Activated CD8-positive, alpha-beta T cell treated with anti-CD3 and anti-CD28 coated beads for 36 hours (primary cell): ENCODE data around the gene SEC62. TPM values are rescaled to one million over a fixed set of nuclear protein-coding genes. Genes with fewer than 3 reads are reported as not detected.
A peak's percentile ranks its signal among the peaks of the same experiment; 100 is the strongest.

Source experiments
- ATAC-seq: fragments of 200-7000 bp; cut with Tn5 transposase; one replicate; pipeline ENCODE4 v1.10.0; 2021; ENCODE audit warnings: mild to moderate bottlenecking, moderate library complexity
- CTCF ChIA-PET: fragments of 350-600 bp; sonication (Branson Sonifier 250); formaldehyde crosslinking; loops from one replicate; lab custom pipeline; 2021; ENCODE audit warnings: antibody characterized with exemption; lab: Charles Lee
- POLR2A ChIA-PET: fragments of 350-600 bp; sonication (Branson Sonifier 250); formaldehyde crosslinking; loops from one replicate; lab custom pipeline; 2021; ENCODE audit warnings: antibody characterized with exemption; lab: Charles Lee
- DNase-seq: peaks from one replicate; pipeline ENCODE4 v3.0.0-alpha.2; 2020
- H3K27ac Mint-ChIP-seq: one replicate; pipeline ENCODE4 v1.8.0; 2021; ENCODE audit warnings: mild to moderate bottlenecking, mixed read lengths
- H3K27me3 Mint-ChIP-seq: one replicate; pipeline ENCODE4 v1.8.0; 2021; ENCODE audit warnings: mixed read lengths
- H3K36me3 Mint-ChIP-seq: one replicate; pipeline ENCODE4 v1.8.0; 2021; ENCODE audit warnings: low read depth, mixed read lengths
- H3K4me1 Mint-ChIP-seq: one replicate; pipeline ENCODE4 v1.8.0; 2021; ENCODE audit warnings: low read depth, mixed read lengths
- H3K4me3 Mint-ChIP-seq: one replicate; pipeline ENCODE4 v1.8.0; 2021; ENCODE audit warnings: mild to moderate bottlenecking, moderate library complexity, mixed read lengths
- H3K9me3 Mint-ChIP-seq: one replicate; pipeline ENCODE4 v1.8.0; 2021; ENCODE audit warnings: mixed read lengths
- intact Hi-C: fragments of 100-400 bp; cut with micrococcal nuclease; formaldehyde crosslinking; loops from one replicate; pipeline ENCODE4 v1.10.0; 2022
- total RNA-seq, 2 experiments: library from RNA; stranded (reverse); gene quantifications; one replicate each; pipeline ENCODE4 v1.2.3, GENCODE V29; 2021
- TF ChIP-seq, protein P1 (sequence below): fragments of 200-600 bp; IDR thresholded peaks from one replicate; pipeline ENCODE4 v1.8.0; 2022; ENCODE audit warnings: antibody characterized with exemption, mild to moderate bottlenecking

Gene SEC62
- total RNA-seq, 2 experiments from 2014 or later, result 52.5 to 60.2 TPM

DNA sequence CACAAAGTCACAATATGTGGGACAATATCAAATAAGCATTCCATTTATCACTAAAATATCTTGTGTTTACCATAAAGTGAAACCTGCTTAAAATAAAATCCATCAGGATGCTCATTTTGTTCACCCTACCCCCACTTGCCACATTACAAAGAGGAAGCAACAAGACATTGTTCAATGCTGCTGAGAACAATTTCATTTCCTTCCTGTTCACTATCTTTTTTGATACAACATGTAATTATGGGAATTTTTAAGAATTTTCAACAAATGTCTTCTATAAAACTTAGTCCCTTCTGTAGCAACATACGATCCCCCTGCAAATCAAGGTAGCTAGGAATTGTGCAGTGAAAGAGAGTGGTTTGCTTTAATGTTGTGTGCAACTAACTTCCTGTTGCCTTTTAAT, 36.3 kb downstream of the SEC62 start:
- Mint-ChIP-seq H3K27me3 (no peaks in the 10 kb centered on the region), H3K4me1 (peaks cover 43% of the 10 kb centered on the region), H3K9me3 (no peaks in the 10 kb centered on the region), H3K27ac (no peak overlapping the region), H3K4me3 (no peak overlapping the region), H3K36me3 (peaks cover 13% of the 10 kb centered on the region)
- intact Hi-C loops, result no loop called here
- ChIA-PET CTCF (no interaction called here), POLR2A (interaction anchor here (0.9 kb wide), 1 partner anchor 14 kb away, joined by 3 read pairs; no protein-coding TSS in a partner anchor)
- DNase-seq (no peak), ATAC-seq (no peak)
- TF ChIP-seq, protein P1, sequence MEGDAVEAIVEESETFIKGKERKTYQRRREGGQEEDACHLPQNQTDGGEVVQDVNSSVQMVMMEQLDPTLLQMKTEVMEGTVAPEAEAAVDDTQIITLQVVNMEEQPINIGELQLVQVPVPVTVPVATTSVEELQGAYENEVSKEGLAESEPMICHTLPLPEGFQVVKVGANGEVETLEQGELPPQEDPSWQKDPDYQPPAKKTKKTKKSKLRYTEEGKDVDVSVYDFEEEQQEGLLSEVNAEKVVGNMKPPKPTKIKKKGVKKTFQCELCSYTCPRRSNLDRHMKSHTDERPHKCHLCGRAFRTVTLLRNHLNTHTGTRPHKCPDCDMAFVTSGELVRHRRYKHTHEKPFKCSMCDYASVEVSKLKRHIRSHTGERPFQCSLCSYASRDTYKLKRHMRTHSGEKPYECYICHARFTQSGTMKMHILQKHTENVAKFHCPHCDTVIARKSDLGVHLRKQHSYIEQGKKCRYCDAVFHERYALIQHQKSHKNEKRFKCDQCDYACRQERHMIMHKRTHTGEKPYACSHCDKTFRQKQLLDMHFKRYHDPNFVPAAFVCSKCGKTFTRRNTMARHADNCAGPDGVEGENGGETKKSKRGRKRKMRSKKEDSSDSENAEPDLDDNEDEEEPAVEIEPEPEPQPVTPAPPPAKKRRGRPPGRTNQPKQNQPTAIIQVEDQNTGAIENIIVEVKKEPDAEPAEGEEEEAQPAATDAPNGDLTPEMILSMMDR, result no peak

DNA sequence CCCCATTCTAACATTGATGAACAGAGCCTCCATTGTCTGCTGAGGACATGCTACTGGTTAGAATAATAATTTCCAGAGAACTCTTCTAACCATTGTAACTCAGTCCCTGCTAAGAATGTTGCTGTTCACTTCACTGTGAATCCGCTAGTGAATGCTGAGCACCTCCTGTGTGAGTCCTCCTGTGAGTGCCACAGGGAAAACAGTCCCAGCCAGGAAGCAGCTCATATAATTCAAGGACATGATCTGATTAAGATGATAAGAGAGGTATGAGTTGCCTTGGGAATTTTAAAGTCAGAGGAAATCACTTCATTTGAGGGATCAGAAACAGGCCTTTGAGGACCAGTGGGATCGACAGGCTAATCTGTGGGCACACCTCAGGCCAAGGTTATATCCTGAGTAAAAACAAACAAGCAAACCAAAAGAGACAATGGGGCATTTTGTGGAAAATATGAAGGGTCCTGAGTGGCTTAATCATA, 37.3 kb downstream of the SEC62 start:
- DNase-seq (no peak), ATAC-seq (no peak)
- Mint-ChIP-seq H3K27me3 (no peaks in the 10 kb centered on the region), H3K36me3 (peaks cover 7% of the 10 kb centered on the region), H3K4me1 (peaks cover 37% of the 10 kb centered on the region), H3K27ac (no peak overlapping the region), H3K9me3 (no peaks in the 10 kb centered on the region), H3K4me3 (no peak overlapping the region)
- intact Hi-C loops, result no loop called here
- TF ChIP-seq, protein P1, result no peak
- CTCF ChIA-PET, result no interaction called here
- POLR2A ChIA-PET, result no interaction called here

DNA sequence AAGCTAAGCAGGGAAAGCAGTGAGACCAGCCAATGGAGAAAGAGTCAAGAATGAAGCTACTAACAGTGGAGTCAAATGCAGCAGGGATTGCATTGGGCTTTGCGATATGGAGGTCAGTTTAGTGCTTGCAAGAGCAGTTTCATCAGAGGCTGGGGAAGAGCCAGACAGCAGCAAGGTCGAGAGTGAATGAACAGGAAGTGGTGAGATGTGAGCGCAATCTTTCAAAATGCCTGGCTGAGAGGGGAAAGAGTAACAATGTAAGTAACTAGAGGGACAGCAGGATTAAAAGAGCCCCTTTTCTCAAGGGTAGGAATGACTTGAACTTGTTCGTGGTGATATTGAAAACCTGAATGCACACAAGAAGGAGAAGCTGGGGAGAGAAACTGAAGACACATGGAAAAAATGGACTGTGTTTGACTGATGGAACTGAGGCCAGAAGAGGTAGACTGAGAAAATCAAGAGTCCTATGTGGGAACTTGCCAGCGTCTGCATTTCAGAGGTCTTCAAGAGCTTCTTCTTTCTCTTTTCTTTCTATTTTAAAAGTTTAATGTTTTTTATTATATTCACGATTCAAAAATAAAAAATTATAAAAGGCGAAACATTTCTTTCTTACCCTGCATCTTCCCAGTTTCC, 40.5 kb downstream of the SEC62 start:
- ChIA-PET CTCF (interaction anchor here (1.0 to 1.6 kb wide), 3 partner anchors 14 to 144 kb away, joined by 3 to 9 read pairs (median 3); no protein-coding TSS in a partner anchor), POLR2A (interaction anchor here (0.7 kb wide), 1 partner anchor 20 kb away, joined by 3 read pairs; no protein-coding TSS in a partner anchor)
- Mint-ChIP-seq H3K4me3 (peak overlapping the region; percentile 52), H3K9me3 (no peaks in the 10 kb centered on the region), H3K36me3 (no peaks in the 10 kb centered on the region), H3K27ac (peak overlapping the region; percentile 90), H3K4me1 (peaks cover 30% of the 10 kb centered on the region), H3K27me3 (no peaks in the 10 kb centered on the region)
- TF ChIP-seq, protein P1, result no peak
- intact Hi-C loops, result no loop called here
- peak; percentile 59 for DNase-seq
- ATAC-seq, result peak; percentile 93

DNA sequence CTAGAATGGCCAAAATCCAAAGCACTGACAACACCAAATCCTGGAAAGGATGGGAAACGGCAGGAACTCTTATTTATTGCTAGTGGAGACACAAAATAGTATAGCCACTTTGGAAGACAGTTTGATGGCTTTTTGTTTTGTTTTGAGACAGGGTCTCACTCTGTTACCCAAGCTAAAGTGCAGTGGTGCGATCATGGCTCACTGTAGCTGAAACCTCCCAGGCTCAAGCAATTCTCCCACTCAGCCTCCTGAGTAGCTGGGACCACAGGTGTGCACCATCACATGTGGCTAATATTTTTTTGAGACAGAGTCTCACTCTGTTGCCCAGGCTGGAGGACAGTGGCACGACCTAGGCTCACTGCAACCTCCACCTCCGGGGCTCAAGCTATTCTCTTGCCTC, 43.9 kb downstream of the SEC62 start:
- DNase-seq (no peak), ATAC-seq (no peak)
- no peaks in the 10 kb centered on the region for H3K27me3 Mint-ChIP-seq
- intact Hi-C loops, result no loop called here
- H3K4me1 Mint-ChIP-seq, result peaks cover 14% of the 10 kb centered on the region
- no peaks in the 10 kb centered on the region for H3K36me3 Mint-ChIP-seq
- CTCF ChIA-PET, result interaction anchor here (2.6 kb wide), 1 partner anchor 10 kb away, joined by 9 read pairs; no protein-coding TSS in a partner anchor
- TF ChIP-seq, protein P1, result no peak
- no peak overlapping the region for H3K27ac Mint-ChIP-seq
- POLR2A ChIA-PET, result no interaction called here
- H3K9me3 Mint-ChIP-seq, result no peaks in the 10 kb centered on the region
- no peak overlapping the region for H3K4me3 Mint-ChIP-seq

DNA sequence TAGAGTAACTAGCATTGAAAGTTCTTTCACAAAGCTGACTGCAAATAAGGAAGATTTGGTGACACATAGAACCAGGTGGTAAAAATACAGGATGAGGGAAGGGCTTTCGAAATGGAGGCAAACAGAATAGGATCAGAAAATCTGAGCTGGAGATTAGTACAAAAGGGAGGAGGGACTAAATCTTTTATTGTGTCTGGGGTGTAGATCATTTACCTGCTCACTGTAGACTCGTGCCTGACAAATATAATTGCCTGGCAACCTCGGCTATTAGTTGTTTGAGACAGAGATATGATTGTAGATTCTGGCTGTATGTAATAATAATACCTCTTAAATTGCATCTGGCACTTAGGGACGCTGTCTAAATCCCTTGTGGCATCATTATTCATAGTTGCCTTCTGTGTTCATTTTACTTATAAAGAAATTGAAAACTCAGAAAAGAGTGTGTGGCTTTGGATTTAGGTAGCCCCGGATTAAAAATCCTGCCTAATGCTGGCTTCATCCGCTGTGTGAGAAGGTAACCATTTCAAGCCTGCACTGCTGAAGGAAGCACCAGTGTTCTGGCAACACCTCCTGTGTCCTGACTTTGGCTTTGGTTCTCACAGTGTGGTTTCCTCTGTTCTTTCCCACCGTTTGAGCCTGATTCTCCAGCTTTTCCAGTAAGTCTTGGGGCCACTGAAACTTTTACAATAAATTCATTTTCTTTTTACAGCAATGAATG, 46.2 kb downstream of the SEC62 start:
- H3K27ac Mint-ChIP-seq, result no peak overlapping the region
- ATAC-seq (no peak), DNase-seq (no peak)
- no peaks in the 10 kb centered on the region for H3K4me1 Mint-ChIP-seq
- ChIA-PET POLR2A (no interaction called here), CTCF (no interaction called here)
- no peaks in the 10 kb centered on the region for H3K36me3 Mint-ChIP-seq
- no peaks in the 10 kb centered on the region for H3K9me3 Mint-ChIP-seq
- H3K27me3 Mint-ChIP-seq, result no peaks in the 10 kb centered on the region
- intact Hi-C loops, result no loop called here
- H3K4me3 Mint-ChIP-seq, result no peak overlapping the region
- TF ChIP-seq, protein P1, result no peak
